Endothelial cell (in vitro differentiated cells): ENCODE measurements around the gene MDFI. TPM values are rescaled to one million over a fixed set of nuclear protein-coding genes. Genes with fewer than 3 reads are reported as not detected.

ENCODE experiments used
- DNase-seq: peaks from one replicate; pipeline ENCODE4 v3.0.0; 2021; ENCODE audit warnings: low spot score
- H3K27ac Mint-ChIP-seq: one replicate; pipeline ENCODE4 v1.8.0; 2021; ENCODE audit warnings: mixed read lengths, inconsistent platforms; ENCODE audit not compliant: unreplicated experiment
- H3K27me3 Mint-ChIP-seq: one replicate; pipeline ENCODE4 v1.8.0; 2021; ENCODE audit warnings: mild to moderate bottlenecking, moderate library complexity, mixed read lengths, inconsistent platforms; ENCODE audit not compliant: unreplicated experiment
- H3K36me3 Mint-ChIP-seq: one replicate; pipeline ENCODE4 v1.8.0; 2021; ENCODE audit warnings: mild to moderate bottlenecking, low read depth, mixed read lengths, inconsistent platforms; ENCODE audit not compliant: unreplicated experiment
- H3K4me1 Mint-ChIP-seq: one replicate; pipeline ENCODE4 v1.8.0; 2021; ENCODE audit warnings: mild to moderate bottlenecking, mixed read lengths, inconsistent platforms; ENCODE audit not compliant: unreplicated experiment
- H3K4me3 Mint-ChIP-seq: one replicate; pipeline ENCODE4 v1.8.0; 2021; ENCODE audit warnings: mild to moderate bottlenecking, mixed read lengths, inconsistent platforms; ENCODE audit not compliant: unreplicated experiment
- H3K9me3 Mint-ChIP-seq: one replicate; pipeline ENCODE4 v1.8.0; 2021; ENCODE audit warnings: mixed read lengths, inconsistent platforms; ENCODE audit not compliant: unreplicated experiment
- CTCF ChIP-seq: fragments of 200-600 bp; sonication (generic); IDR thresholded peaks from one replicate; pipeline ENCODE4 v1.5.0; 2021; ENCODE audit warnings: antibody characterized with exemption; ENCODE audit not compliant: unreplicated experiment
- total RNA-seq: library from RNA; stranded (reverse); fragmentation: NEBNext Ultra II Directional; extraction: Animal tissue kit (Norgen Biotek cat#: 25700); gene quantifications from one replicate; pipeline ENCODE4 v1.2.1, GENCODE V29; 2021; ENCODE audit not compliant: unreplicated experiment

MDFI gene
- total RNA-seq, 1 donor from 2014 or later = 285 TPM

GRCh38 chr6:41641352-41641925 is 3.2 kb downstream of the MDFI start:
- no peak for TF ChIP-seq CTCF
- Mint-ChIP-seq H3K4me3 (peak overlapping the region; percentile 98), H3K27me3 (peaks cover 25% of the 10 kb centered on the region), H3K27ac (peak overlapping the region; percentile 78), H3K36me3 (peaks cover 45% of the 10 kb centered on the region), H3K9me3 (no peaks in the 10 kb centered on the region), H3K4me1 (peaks cover 74% of the 10 kb centered on the region)
- no peak for DNase-seq

GRCh38 chr6:41642090-41642959 is 4.1 kb downstream of the MDFI start:
- no peak for TF ChIP-seq CTCF
- Mint-ChIP-seq H3K9me3 (no peaks in the 10 kb centered on the region), H3K4me3 (peak overlapping the region; percentile 98), H3K27ac (peak overlapping the region; percentile 45), H3K27me3 (peaks cover 25% of the 10 kb centered on the region), H3K4me1 (peaks cover 75% of the 10 kb centered on the region), H3K36me3 (peaks cover 50% of the 10 kb centered on the region)
- DNase-seq = no peak

GRCh38 chr6:41642960-41643898 is 5.0 kb downstream of the MDFI start:
- H3K4me3 Mint-ChIP-seq = peak overlapping the region; percentile 79
- peaks cover 21% of the 10 kb centered on the region for H3K27me3 Mint-ChIP-seq
- H3K4me1 Mint-ChIP-seq = peaks cover 72% of the 10 kb centered on the region
- H3K36me3 Mint-ChIP-seq = peaks cover 53% of the 10 kb centered on the region
- H3K27ac Mint-ChIP-seq = peak overlapping the region; percentile 84
- H3K9me3 Mint-ChIP-seq = no peaks in the 10 kb centered on the region
- no peak for DNase-seq
- TF ChIP-seq CTCF = no peak

DNA sequence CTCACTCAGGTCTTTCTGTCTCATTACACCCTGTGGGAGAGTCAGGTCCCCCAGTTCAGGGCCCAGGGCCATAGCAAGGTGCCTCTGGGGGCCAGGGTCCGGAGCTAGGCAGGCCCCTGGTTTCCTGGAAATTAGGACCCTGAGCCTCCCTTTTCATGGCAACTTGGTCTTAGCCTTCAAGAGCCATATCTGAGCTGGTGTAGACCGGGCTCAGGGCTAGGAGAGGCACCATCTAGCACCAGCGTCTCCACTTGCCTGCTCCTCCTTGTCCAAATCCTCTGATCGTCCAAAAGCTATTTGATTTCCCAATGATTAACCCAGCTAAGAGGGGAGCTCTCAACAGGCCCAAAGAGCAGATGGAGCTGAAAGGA is 5.6 kb downstream of the MDFI start:
- Mint-ChIP-seq H3K4me3 (no peak overlapping the region), H3K9me3 (no peaks in the 10 kb centered on the region), H3K36me3 (peaks cover 57% of the 10 kb centered on the region), H3K27me3 (peaks cover 21% of the 10 kb centered on the region), H3K4me1 (peaks cover 71% of the 10 kb centered on the region), H3K27ac (peak overlapping the region; percentile 18)
- no peak for TF ChIP-seq CTCF
- DNase-seq = no peak
